A673 (cell line): ENCODE data around the gene ARHGAP40. TPM values are rescaled to one million over a fixed set of nuclear protein-coding genes. Genes with fewer than 3 reads are reported as not detected.

Experiments used
- BruUV-seq: library from RNA; stranded (reverse); fragments of 400-500 nt; replicated peaks from 2 replicates; lab custom pipeline; 2021; lab: Mats Ljungman, UMichigan
- CTCF ChIA-PET: fragments of 300-600 bp; sonication (Branson Sonifier 250); formaldehyde crosslinking; loops from one replicate; lab custom pipeline; 2022; ENCODE audit warnings: antibody characterized with exemption; lab: Charles Lee
- POLR2A ChIA-PET: fragments of 300-600 bp; sonication (Branson Sonifier 250); formaldehyde crosslinking; loops from one replicate; lab custom pipeline; 2022; ENCODE audit warnings: antibody characterized with exemption; ENCODE audit not compliant: low non-redundant PET; lab: Charles Lee
- DNase-seq: peaks from one replicate; pipeline ENCODE4 v3.0.0-alpha.2; 2015; ENCODE audit warnings: low spot score
- H3K27ac ChIP-seq: fragments of 200-600 bp; sonication (generic); 2 replicates; pipeline ENCODE4 v1.5.1; 2016; ENCODE audit warnings: mixed run types, low read depth, mild to moderate bottlenecking, mixed read lengths, antibody characterized with exemption, low read length; ENCODE audit not compliant: poor library complexity, severe bottlenecking
- H3K27me3 ChIP-seq: fragments of 200-600 bp; sonication (generic); replicated peaks from 2 replicates; pipeline ENCODE4 v1.6.1; 2017; ENCODE audit warnings: mixed run types, low read depth, mild to moderate bottlenecking, mixed read lengths, antibody characterized with exemption, low read length; ENCODE audit not compliant: insufficient read depth, poor library complexity
- H3K36me3 ChIP-seq: fragments of 200-600 bp; sonication (generic); 2 replicates; pipeline ENCODE4 v1.6.1; 2016; ENCODE audit warnings: mixed run types, mild to moderate bottlenecking, mixed read lengths, antibody characterized with exemption, low read length; ENCODE audit not compliant: insufficient read depth, poor library complexity, severe bottlenecking
- H3K4me1 ChIP-seq: fragments of 200-600 bp; sonication (generic); 2 replicates; pipeline ENCODE4 v1.6.1; 2017; ENCODE audit warnings: mixed run types, mild to moderate bottlenecking, mixed read lengths, antibody characterized with exemption, low read length; ENCODE audit not compliant: insufficient read depth, poor library complexity, severe bottlenecking
- H3K4me3 ChIP-seq: fragments of 200-600 bp; sonication (generic); 2 replicates; pipeline ENCODE4 v1.5.1; 2016; ENCODE audit warnings: low read depth, mixed run types, mild to moderate bottlenecking, mixed read lengths, low read length; ENCODE audit not compliant: poor library complexity, severe bottlenecking
- H3K9me3 ChIP-seq: fragments of 200-600 bp; sonication (generic); 2 replicates; pipeline ENCODE4 v1.6.1; 2016; ENCODE audit warnings: mixed run types, low read depth, mild to moderate bottlenecking, mixed read lengths, antibody characterized with exemption, low read length; ENCODE audit not compliant: poor library complexity, severe bottlenecking
- CTCF ChIP-seq: fragments of 300-800, 200-600 bp; sonication (generic); conservative IDR thresholded peaks from 2 replicates; pipeline ENCODE4 v1.5.1; 2017; ENCODE audit warnings: low read depth, mild to moderate bottlenecking, antibody characterized with exemption, low read length, moderate library complexity, mixed read lengths
- EZH2 ChIP-seq: fragments of 200-600 bp; sonication (generic); IDR thresholded peaks from 2 replicates; pipeline ENCODE4 v1.6.1; 2017; ENCODE audit warnings: borderline replicate concordance, low read depth, mild to moderate bottlenecking, mixed read lengths, antibody characterized with exemption, low read length; ENCODE audit not compliant: poor library complexity, severe bottlenecking
- intact Hi-C: fragments of 100-400 bp; cut with micrococcal nuclease; formaldehyde crosslinking; loops from one replicate; pipeline ENCODE4 v1.10.0; 2022; ENCODE audit not compliant: unreplicated experiment
- total RNA-seq: library from RNA; stranded (reverse); gene quantifications from 2 replicates; pipeline ENCODE4 v1.2.3, GENCODE V29; 2021

ARHGAP40 gene
- total RNA-seq, 1 experiment from 2014 or later = not detected

GRCh38 chr20:38700141-38700540 lies 98.5 kb downstream of the ARHGAP40 start:
- CTCF ChIA-PET = no interaction called here
- no TSS peak for BruUV-seq
- intact Hi-C loops = no loop called here
- no peaks in the 10 kb centered on the region for H3K4me1 ChIP-seq
- no peak overlapping the region for H3K27ac ChIP-seq
- H3K36me3 ChIP-seq = no peaks in the 10 kb centered on the region
- no peak overlapping the region for H3K4me3 ChIP-seq
- no peaks in the 10 kb centered on the region for H3K9me3 ChIP-seq
- POLR2A ChIA-PET = no interaction called here
- no peak for TF ChIP-seq EZH2
- no peak for TF ChIP-seq CTCF
- DNase-seq = no peak
- peaks cover 65% of the 10 kb centered on the region for H3K27me3 ChIP-seq

Other genes starting within 250 kb of the ARHGAP40 start
- 91.4 and 105 TPM in 2 replicates for gene SNHG17, start 166.5 kb upstream of the ARHGAP40 start, total RNA-seq
- gene RALGAPB, start 129.0 kb upstream of the ARHGAP40 start, total RNA-seq = 32.6 and 34.4 TPM in 2 replicates
- not detected in 2 replicates for gene ADIG, start 20.6 kb upstream of the ARHGAP40 start, total RNA-seq
- gene SLC32A1, start 122.7 kb downstream of the ARHGAP40 start, total RNA-seq = not detected in 2 replicates
- gene ACTR5, start 146.7 kb downstream of the ARHGAP40 start, total RNA-seq = 11.2 and 11.5 TPM in 2 replicates
- gene PPP1R16B, start 203.9 kb downstream of the ARHGAP40 start, total RNA-seq = 0.13 and 0.17 TPM in 2 replicates